HUDEP-2 (cell line): Measurements from ENCODE around the gene RAET1E.
A peak's percentile ranks its signal among the peaks of the same experiment; 100 is the strongest.
"Not testable (repeated sequence)": the region's sequence is repeated elsewhere in the genome, so short reads cannot be mapped to it uniquely, and the experiment has no call there.

Experiments used
- DNase-seq, 76 experiments: peaks; one replicate each; lab custom pipeline; 2025; ENCODE audit not compliant: unreplicated experiment in 76 of 76; lab: John Stamatoyannopoulos, UW

Gene RAET1E

DNA sequence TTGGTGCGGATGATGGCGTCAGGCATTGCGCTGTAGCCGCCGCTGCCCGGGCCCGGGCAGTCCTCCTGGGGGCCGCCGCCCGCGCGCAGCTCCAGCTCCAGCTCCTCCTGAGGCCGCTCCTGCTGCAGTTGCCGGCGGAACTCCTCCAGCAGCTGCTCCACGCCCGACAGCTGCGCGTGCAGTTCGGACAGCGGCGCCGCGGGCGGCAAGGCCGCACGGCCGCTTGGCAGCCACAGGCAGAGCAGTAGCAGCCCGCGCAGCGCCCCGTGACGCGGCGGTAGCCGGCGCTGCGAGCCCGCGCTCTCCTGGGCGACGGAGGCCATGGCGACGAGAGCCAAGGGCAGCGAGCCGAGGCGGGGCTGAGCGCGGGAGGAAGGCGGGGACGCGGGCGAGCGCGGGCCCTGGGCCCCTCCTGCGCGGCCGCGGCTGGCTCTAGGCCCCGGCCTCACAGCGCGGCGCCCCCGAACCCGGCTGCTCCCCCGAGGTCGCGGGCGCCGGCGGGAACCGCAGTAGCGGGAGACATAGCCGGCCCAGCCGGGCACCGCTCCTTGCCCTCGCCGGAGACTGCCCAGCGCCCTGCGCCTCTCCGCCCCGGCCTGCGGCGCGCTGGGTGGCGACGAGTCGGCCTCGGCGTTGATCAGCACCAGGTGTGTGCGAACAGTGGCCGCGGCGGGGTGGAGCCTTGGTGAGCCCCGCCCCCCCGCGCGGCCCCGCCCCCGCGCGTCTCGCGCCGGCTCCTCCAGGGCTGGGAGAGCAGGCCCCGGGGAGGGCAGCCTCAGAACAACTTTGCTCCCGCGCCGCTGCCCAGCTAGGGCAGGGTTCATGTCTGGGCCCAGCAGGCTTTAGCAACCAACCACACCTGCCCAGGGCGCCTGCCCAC lies 34.0 kb downstream of the RAET1E start, which contains the start of gene LRP11:
TSS of gene LRP11 (minus strand) at position 662 of the 880 bp plus-strand sequence. CDS start at position 323, 339 bp downstream.
- DNase-seq, result peak in 71 of 76 experiments; percentile 17 to 86 (median 73)

DNA sequence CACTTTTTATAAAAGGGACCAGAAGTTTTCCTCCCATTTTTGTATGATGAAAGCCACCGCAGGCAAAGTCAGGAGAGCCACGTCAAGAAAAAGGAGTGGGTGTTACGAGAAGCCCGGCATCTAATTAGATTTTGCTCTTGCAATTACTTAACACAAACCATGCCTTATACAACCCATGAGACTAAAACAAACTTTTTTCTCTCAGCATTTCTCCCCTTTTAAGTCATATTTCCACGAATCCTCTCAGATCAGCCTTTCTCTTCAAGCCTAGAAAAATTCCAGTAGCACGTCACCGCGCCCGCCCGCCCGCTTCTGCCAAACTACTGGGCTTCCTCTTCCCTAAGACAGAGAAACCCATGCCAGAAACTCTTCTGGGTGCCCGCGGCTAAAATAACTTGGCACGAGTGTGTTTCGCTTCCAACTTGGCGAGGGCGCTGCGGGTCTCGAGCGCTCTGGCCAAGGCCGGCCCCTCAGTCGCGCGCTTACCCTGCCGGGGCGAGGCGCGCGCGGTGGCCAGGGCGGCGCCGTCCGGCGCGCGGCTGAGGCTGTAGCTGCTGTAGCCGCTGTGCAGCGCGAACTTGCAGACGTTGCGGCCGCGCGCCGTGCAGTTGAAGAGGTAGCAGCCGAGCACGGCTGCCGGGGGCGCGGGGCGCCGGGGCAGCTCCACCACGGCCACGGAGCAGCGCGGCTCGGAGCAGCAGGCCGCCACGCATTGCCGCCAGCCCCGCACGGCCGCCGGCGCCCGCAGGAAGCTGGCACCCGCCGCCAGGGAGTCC lies 34.8 kb downstream of the RAET1E start:
- peak in 32 of 76 experiments; percentile 4 to 57 (median 32) for DNase-seq

DNA sequence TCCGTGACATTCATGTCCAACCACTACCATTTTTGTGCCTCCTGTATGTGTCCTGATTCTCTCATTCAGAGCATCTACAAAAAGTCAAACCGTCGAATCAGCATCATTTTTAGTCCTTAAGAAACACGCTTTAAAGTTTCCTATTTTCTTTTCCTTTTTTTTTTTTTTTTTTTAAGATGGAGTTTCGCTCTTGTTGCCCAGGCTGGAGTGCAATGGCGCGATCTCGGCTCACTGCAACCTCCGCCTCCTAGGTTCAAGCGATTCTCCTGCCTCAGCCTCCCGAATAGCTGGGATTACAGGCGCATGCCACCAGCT lies 35.5 kb downstream of the RAET1E start:
- not testable (repeated sequence) for DNase-seq

DNA sequence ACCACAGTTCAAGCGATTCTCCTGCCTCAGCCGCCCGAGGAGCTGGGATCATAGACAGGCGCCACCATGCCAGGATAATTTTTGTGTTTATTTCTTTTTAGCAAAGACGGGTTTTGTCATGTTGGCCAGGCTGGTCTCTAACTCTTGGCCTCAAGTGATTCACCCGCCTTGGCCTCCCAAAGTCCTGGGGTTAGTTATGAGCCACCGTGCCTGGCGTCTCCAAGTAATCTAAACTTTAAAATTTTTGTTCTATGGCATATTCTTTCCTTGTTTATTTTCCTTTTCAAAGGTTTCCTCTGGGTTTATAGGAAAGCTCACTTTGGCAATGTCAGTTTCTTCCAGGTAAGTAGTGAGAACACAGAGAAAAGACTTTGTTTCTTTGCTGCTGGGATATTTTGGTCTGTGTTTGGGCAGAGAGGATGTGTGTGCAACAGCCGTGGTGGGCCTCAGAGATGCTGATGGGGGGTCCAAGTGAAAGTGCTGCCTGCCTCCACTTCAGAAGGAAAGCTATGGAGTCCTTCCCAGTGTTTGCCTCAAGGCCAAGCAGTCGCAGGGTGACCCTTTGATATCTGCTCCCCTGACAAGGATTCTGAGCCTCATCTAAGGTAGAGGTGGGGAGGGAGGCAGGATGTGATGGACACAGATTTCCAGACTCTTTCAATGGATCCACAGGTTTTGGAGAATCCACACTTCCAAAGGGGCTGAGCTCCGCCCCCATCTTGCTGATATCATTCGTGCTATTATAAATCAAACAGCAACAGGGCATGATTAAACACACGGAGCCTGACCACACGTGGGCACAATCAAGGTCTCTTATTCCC lies 36.1 kb downstream of the RAET1E start:
- no peak for DNase-seq

DNA sequence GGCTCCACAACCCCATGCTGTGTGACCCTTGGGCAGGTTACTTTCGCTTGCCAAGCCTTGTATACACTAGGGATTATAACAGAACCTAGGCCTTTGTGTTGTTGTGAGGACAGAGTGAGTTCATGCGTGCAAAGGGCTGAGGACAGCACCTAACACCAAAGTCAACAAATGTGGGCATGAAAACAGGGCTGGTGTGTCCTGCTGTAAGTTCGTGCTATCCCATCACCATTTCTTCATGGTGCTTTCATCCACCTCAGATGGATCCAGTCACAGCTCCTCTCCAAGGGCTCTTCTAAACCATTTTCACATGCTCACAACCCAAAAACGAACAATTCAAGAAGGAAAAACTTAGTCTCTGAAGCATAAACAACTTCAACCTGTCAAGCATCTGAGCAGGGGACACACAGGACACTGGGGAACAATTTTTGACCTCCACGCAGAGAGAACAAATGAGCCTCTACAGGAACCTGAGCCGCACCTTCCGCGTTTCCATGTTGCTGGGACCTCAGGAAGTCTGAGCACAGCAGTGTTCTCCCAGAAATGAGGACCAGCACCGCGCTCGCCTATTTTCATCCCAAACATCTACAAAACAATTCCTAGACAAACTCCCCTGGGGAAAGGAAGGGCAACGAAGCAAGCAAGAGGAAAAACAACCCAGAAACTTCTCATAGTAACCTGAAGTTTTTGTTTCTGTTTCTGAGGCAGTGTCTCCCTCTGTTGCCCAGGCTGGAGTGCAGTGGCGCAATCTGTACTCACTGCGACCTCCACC lies 36.9 kb downstream of the RAET1E start:
- DNase-seq, result no peak

DNA sequence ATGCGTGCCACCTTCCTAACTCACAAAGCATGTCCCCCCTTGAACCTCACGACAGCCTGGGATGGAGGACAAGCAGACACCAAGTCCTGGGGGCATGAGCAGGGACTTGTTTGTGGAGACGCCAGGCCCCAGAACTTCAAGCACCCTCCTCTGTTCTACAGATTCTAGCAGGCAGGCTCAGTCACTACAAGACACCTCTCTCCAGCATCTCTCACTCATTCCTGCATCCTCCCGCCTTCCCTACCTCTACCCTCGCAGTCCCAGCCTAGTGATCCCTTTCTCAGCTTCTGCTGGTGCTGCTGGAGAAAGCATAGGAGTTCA lies 37.4 kb downstream of the RAET1E start:
- no peak for DNase-seq

DNA sequence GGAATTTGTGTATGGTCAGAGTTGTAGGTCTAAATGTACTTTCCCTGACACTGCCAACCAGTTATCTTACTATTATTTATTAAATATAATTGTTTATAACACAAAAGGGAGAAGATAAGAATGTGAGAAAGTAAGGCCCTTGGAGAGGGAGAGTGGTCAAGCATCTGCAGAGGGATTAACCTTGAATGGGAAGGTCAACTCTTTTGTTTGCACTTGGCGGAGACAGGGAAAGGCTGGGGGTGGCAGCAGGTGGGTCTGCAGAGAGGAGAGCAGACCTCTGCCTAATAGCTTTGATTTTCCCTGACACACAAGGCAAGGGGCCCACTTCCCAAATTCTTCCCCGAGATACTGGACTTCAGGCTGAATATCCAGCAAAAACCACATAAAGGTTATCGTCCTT lies 38.0 kb downstream of the RAET1E start:
- no peak for DNase-seq

DNA sequence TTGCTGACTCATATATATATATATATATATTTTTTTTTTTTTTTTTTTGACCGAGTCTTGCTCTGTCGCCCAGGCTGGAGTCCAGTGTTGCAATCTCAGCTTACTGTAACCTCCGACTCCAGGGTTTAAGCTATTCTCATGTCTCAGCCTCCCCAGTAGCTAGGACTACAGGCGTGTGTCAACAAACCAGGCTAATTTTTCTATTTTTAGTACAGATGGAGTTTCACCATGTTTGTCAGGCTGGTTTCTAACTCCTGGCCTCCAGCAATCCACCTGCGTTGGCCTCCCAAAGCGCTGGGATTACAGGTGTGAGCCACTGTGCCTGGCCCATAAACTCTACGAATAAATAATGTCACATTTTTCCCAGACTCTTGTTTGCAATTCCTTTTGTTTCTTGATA lies 38.5 kb downstream of the RAET1E start:
- DNase-seq, result no peak

DNA sequence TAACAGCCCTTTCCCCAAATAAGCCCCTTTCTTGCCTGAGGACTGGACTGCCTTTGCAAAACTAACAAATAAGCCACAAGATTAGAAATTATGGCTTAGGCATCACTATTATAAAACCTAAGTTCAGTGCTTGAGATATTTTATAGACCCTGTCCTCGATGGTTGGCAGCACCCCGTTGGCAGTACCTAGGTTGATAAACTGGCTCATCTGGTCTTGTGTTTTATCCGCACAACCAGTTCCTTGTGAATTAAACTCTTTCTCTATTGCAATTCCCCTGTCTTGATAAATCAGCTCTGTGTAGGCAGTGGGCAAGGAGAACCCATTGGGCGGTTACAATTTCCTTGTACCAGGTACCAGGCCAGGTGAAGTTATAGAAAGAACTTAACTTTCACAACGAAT lies 40.4 kb downstream of the RAET1E start:
- DNase-seq, result no peak

DNA sequence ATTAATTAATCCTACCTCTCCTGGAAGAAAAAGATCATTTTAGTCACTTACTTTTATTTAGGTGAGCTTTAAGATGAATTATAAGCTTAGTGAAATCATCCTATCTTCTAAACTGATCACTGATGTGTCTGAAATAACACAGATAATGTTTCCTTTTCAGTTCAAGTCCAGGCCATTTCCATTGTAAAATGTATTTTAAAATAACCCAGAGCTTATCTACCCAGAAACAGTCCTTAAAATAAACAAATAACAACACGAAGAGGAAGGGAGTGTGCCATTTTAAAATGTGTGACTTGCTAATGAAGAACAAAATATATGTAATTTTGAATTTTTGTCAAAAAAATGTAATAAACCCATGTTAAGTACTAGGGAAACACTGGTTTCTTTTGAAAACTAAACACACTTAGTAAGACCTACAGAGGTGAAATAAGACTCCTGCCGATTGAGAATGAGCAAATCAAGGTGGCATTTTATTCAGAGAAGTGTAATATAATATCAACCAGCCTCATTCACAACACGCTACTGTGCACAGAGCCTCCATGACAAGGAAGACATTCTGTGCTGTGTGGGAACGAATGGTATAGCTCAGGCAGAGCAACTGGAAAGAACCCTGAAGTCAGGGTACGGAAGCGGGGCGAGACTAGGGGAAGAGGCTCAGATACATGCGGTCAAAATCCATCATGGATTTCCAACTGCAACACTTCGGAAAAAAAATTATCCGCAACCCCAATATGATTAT lies 41.5 kb downstream of the RAET1E start:
- no peak for DNase-seq

DNA sequence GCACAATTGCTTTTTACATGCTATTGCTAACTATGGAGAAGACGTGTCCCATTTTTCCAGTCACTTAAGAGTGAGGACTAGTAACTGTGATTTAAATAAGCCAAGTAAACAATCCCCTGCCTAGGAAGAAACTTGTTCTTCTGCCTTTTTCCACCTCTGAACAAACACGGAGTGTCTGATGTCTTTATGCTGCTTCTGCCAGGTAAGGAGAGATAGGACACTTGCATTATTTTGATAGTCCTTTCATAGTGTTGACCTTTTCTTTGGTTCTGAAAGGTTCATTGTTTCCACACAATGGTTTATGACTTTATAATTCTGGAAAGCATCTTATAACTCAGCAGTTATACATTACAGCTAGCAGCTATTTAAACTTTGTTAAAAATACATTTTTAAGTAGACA lies 42.2 kb downstream of the RAET1E start:
- DNase-seq, result no peak

DNA sequence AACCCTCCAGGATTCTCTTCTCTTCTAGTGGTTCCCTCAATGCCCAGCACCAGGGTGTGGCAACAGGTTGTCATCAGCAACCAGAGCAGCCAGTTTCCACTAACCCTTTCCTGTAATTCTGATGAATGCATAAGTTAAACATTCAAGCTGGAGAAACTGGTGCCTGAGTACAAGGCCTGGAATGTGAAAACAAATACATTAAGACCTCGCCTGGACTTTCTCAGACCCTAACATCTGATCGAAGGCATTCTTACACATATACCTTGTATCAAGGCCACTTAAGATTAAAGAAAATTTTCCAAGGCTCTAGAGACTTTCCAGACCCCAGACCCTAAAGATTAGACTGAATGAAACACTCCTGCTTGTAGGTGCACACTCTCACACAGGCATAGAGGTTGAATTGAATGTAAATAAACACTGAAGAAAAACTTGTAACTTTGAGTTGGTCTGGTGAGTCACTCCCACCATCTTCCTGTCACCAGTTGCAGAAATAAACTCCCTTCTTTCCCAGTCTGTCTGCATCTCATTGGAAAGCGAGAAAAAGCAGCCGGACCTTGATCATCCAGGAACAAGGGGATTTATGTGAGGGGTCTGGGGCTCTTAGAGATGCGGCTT lies 42.8 kb downstream of the RAET1E start:
- DNase-seq, result no peak

DNA sequence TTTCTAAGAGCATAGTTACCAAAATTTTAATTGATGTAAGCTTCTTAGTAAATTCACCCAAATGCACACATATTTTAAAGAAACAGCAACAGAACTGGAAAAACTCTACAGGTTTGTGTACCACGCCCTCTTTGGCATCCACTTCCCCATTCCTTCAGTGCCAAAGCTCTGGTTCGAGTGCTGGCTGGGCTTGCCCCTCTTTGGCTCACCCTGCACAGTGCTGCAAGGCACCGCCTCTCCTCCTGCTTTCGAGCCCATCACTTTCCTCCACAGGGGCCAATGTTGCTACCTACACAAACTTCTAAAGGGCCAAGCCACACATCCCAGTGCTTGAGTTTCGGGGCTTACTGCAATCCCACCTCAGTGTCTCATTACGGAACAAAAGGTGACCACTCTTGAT lies 43.4 kb downstream of the RAET1E start:
- DNase-seq, result peak in 1 of 76 experiments; percentile 11

DNA sequence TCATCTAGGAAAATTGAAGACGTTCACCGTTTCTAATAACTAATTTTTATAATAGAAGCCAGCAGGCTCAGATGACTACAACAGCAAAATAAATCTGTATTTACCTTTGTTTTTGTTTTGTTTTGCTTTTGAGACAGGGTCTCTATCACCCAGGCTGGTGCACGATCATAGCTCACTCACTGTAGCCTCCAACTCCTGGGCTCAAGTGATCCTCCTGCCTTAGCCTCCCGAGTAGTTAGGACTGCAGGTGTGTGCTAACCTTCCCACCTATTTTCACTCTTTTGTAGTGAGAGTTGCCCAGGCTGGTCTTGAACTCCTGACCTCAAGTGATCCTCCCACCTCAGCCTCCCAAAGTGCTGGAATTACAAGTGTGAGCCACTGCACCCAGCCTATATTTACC lies 43.9 kb downstream of the RAET1E start:
- DNase-seq, result not testable (repeated sequence)

DNA sequence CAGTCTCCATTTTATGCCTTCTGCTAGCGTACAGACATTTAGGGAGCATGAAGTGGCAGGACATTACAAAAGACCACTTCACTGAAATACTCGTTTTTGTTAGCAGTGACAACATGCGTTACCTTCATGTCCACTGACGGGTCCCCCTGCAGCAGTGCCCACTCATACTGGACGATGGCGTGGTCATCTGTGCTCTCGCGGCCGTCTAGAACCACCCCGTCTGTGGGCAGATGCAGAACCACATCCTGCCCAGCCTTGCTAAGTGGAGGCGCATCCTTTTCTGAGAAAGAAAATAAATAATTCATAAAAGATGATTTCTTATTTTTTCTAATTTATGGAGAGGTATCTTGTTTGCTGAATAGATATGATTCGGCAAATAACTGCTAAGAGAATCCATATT lies 45.0 kb downstream of the RAET1E start:
- DNase-seq, result no peak

DNA sequence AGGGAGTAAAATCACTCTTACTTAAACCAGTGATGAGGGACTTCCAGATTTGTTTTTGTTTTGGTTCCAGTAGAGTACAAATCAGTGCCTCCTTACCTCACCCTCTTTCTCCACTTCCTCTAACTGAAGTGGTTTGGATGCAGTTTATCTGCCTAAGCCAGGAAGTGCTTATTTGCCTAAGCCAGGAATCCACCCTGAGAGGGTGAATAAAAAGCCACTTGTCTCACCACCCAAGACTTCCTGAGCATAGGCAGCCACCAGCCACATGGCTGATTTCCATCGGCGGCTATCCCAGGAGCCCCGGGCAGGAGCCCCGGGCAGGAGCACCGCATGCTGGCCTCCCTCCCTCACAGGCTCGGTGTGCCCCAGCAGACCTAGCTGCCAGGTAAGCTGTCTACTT lies 45.7 kb downstream of the RAET1E start:
- DNase-seq, result peak in 4 of 76 experiments; percentile 10 to 15 (median 14)

DNA sequence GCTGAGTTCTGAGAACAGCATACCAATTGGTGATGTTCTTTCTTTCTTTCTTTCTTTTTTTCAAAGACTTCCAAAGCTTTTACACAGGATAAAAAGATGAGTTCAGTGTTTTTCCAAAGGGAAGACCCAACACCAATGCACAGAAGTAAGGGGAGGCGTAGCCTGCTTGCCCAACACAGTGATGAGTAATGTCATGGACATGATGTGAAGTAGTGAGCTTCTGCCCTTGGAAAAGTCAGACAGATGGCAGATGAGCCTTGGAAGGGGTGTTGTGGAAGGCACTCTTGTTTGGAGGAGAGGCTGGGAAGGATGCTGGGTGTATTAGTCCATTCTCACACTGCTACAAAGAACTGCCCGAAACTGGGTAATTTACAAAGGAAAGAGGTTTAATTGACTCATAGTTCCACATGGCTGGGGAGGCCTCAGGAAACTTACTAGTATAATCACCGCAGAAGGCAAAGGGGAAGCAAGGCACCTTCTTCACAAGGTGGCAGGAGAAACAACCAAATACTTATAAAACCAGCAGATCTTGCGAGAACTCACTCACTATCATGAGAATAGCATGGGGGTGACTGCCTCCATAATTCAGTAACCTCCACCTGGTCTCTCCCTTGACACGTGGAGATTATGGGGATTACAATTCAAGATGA lies 46.3 kb downstream of the RAET1E start:
- no peak for DNase-seq

DNA sequence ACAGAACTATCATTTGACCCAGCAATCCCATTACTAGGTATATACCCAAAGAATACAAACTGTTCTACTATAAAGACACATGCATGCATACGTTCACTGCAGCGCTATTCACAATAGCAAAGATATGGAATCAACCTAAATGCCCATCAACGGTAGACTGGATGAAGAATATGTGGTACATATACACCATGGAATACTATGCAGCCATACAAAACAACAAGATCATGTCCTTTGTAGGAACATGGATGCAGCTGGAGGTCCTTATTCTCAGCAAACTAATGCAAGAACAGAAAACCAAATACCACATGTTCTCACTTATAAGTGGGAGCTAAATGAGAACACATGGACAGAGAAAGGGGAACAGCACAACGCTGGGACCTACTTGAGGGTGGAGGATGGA lies 49.6 kb downstream of the RAET1E start:
- not testable (repeated sequence) for DNase-seq
